Kidney epithelial cell (primary cell): ENCODE measurements around the gene BICRA. TPM values are rescaled to one million over a fixed set of nuclear protein-coding genes. Genes with fewer than 3 reads are reported as not detected.

ENCODE experiments used
- DNase-seq: peaks from one replicate; pipeline ENCODE4 v3.0.0-alpha.2; 2010; ENCODE audit warnings: low read depth
- H3K27me3 ChIP-seq: 2 replicates; pipeline ENCODE4 v1.6.0; 2011; ENCODE audit warnings: low read length; ENCODE audit not compliant: control insufficient read depth, insufficient read depth
- H3K36me3 ChIP-seq: 2 replicates; pipeline ENCODE4 v1.5.1; 2011; ENCODE audit warnings: low read length; ENCODE audit not compliant: control insufficient read depth, insufficient read depth
- H3K4me3 ChIP-seq: 2 replicates; pipeline ENCODE4 v1.5.1; 2011; ENCODE audit warnings: low read depth, mild to moderate bottlenecking, control low read depth, low read length
- CTCF ChIP-seq: IDR thresholded peaks from 2 replicates; pipeline ENCODE4 v1.5.1; 2011; ENCODE audit warnings: mild to moderate bottlenecking, moderate library complexity, low read length, control low read depth, inconsistent platforms; ENCODE audit not compliant: insufficient read depth, poor library complexity, severe bottlenecking
- total RNA-seq: library from RNA; depleted of rRNA; stranded (reverse); fragments of >200 nt; gene quantifications from 2 replicates; pipeline ENCODE4 v1.2.3, GENCODE V29; 2015

The BICRA gene
- total RNA-seq, 1 donor from 2014 or later: 11.2 TPM

- Histone ChIP-seq H3K27me3 (no peaks in the 10 kb centered on the region), H3K36me3 (no peaks in the 10 kb centered on the region), H3K4me3 (no peak overlapping the region)
- no peak for TF ChIP-seq CTCF
- no peak for DNase-seq
These were observed 62.6 kb downstream of the BICRA start for GRCh38 chr19:47671499-47671898.

GRCh38 chr19:47673426-47673825, 64.5 kb downstream of the BICRA start:
- Histone ChIP-seq H3K27me3 (no peaks in the 10 kb centered on the region), H3K36me3 (no peaks in the 10 kb centered on the region), H3K4me3 (no peak overlapping the region)
- DNase-seq: no peak
- TF ChIP-seq CTCF: no peak

GRCh38 chr19:47674548-47674947, 65.6 kb downstream of the BICRA start:
- TF ChIP-seq CTCF: no peak
- Histone ChIP-seq H3K4me3 (no peak overlapping the region), H3K36me3 (no peaks in the 10 kb centered on the region), H3K27me3 (no peaks in the 10 kb centered on the region)
- DNase-seq: no peak

- no peak for DNase-seq
These were observed 66.3 kb downstream of the BICRA start for GRCh38 chr19:47675271-47675670.

GRCh38 chr19:47675859-47676258, 66.9 kb downstream of the BICRA start:
- no peak for TF ChIP-seq CTCF
- Histone ChIP-seq H3K36me3 (no peaks in the 10 kb centered on the region), H3K27me3 (no peaks in the 10 kb centered on the region), H3K4me3 (no peak overlapping the region)
- DNase-seq: no peak

More at GRCh38 chr19:47675271-47675670, 66.3 kb downstream of the BICRA start:
- TF ChIP-seq CTCF: no peak
- no peak overlapping the region for H3K4me3 ChIP-seq
- no peaks in the 10 kb centered on the region for H3K27me3 ChIP-seq
- no peaks in the 10 kb centered on the region for H3K36me3 ChIP-seq

GRCh38 chr19:47676811-47677210, 67.9 kb downstream of the BICRA start:
- TF ChIP-seq CTCF: no peak
- H3K27me3 ChIP-seq: no peaks in the 10 kb centered on the region
- DNase-seq: no peak
- H3K4me3 ChIP-seq: no peak overlapping the region
- H3K36me3 ChIP-seq: peaks cover 3% of the 10 kb centered on the region
